HG02885 (cell line): ENCODE results near the gene C1QL1.
"Not testable (repeated sequence)": the region's sequence is repeated elsewhere in the genome, so short reads cannot be mapped to it uniquely, and the experiment has no call there.

Source experiments
- ATAC-seq: cut with Tn5 transposase; IDR thresholded peaks from one replicate; pipeline ENCODE4 v1.9.1; 2021; ENCODE audit warnings: mild to moderate bottlenecking; ENCODE audit not compliant: unreplicated experiment, poor library complexity

Gene C1QL1

DNA sequence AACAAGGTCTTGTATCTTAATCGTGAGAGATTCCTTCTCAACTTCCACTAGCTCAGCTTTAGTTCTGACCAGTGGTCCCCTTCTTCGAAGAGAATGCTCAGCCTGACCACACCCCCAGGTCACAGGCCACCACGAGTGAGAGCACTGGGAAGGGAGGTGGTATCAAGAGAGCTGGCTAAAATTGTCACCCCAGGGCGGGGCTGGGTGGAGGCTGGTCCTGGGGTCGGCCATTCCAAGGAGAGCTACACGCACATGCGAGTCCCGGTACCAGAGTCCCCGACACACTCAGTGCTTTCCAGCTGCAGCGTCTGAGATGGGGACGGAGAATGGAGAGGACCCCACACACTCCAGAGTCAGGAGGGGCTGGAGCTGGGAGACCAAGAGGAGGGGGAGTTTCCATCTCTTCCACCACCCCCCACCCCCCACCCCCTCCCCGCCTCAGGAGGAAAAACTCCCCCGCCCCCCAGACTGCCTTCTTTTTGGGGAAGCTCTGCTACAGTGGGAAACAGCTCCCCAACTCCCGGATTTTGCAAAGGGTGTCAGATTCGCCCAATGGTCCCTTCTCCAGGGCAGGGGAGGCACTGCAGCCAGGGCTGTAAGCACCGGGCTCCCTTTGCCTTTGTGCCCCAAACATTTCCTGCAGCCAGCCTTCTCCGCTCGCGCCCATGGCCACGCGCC lies 1.6 kb downstream of the C1QL1 start:
- ATAC-seq, result no peak

DNA sequence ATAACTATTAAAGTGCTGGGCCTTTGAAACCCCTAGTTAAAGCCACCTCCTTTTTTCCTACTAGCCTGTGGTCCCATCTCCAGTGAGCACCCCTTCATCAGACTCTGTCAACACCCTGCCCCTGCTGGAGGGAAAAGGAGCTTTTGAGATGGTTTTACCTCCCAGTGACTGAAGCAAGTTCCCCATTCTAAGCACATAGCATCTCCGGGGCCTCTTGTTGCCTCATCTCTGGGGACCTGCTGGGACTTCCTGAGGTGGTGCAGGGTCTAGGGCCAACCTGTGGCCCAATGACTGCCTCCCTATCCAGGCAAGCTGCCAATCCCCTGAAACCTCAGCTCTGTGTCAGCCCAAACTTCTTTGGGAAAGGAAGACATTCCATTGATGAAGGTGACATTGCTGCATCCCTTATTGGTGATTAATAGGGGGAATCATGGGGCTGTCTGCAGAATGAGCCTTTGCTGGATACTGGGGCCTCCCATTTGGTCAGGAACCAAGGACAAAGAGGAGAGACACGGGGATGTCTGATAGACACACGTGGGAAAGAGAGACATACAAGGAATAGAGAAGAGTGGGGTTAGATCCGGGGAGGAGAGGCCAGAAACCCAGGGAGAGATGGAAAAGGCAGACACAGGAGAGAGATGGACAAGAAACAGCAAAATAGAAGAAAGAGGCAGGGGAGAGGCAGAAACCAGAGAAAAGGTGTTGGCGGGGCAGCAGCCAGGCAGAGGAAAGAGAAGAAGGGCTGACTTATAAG lies 2.4 kb downstream of the C1QL1 start:
- ATAC-seq, result no peak

- no peak for ATAC-seq
Observed at GRCh38 chr17:44961921-44962350, 6.2 kb downstream of the C1QL1 start.

DNA sequence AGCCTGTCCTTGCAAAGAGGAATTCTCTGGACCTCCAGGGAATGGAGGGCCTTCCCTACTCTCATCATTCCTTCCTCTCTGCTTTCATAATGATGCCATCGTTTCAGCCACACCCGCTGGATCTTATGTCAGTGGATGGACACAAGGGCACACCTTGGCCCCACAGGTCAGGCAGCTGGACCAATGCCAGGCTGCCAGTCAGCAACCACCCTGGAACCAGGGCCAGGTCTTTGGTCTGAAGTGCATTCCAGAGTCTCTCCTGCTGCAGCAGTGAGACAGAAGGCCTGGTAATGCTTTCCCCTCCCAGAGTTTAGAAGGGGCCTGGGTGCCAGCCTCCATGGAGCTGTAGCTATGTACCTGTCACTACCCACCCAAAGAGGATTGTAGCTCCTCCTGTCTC lies 7.4 kb downstream of the C1QL1 start:
- no peak for ATAC-seq

- ATAC-seq, result no peak
Observed at GRCh38 chr17:44959821-44960531, 8.1 kb downstream of the C1QL1 start.

DNA sequence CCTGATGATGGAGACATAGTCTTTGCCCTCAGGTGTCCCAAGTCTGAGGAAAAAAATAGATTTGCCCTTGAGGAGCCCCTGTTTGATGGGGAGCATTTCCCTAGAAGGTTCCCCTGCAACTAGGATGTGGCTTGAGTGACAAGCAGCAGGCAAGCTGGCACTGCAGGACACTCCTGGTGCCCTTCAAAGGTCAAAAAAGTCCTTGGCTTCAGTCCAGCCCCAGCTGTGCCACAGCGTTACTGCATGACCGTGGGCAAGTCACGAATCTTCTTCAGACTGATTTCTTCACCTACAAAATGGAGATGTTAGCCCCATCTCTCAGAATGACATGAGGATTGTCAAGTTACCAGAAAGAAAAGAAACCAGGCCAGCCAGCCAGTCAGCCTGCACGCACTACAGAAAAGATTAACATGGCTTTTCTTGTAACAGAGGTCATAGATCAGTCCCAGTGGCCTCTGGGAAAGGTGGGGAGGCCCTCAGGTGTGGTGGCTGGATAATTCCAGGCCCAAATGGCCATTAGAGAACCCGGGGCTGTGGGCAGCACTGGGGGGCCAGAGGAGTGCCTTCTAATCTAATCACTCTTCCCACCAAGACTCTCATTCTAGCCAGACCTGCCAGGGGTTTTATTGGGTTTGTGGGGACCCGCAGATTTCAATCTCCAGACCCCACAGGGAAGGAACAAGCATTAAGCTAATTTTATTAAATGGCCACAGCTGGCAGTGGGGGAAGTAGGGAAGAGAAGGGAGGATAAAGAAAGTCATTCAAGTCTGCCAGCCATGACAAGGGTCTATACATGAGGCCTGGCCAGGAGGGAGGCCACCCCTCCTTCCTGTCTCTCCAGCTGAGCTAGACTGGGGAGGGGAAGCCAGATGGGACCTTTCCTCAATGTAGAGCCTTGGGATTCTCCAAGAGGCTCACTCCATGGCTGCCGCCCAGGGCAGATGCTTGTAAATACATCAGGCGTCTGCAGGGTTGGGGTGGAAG lies 10.8 kb downstream of the C1QL1 start:
- no peak for ATAC-seq

DNA sequence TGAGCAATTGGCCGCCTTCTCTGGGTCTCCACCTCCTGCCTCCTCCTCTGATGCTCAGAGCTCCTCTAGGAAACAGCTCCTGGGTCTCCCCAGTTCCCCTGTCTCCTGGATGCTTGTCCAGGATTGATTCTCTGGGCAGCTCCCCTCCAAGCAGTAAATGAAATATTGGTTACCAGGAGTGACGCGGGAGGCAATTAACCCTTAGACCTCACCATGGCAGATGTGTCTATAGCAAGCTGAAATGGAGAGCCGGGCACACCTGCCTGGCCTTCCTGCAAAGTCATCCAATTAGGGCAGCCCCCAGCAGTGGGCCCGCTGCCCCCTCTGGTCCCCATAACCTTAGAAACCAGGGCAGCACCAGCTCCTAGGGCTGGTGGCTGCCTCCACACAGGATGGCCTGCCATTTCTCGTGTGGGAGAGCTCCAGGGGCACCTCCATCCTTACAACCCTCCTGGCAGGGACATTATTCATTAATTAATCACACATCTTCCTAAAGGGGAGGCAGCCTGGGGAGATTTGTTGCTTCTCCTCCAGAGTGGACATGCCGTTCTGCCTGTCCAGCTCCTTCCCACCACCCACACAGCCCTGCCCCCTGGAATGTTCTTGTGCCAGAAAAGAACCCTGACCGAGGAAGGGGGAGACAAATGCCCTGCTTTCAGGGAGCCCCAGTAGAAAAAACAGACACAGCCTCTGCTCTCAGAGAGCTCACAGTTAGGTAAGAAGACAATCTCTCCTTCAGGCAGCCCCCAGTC lies 12.3 kb downstream of the C1QL1 start:
- no peak for ATAC-seq

GRCh38 chr17:44952946-44953475 lies 15.1 kb downstream of the C1QL1 start:
- ATAC-seq, result no peak

DNA sequence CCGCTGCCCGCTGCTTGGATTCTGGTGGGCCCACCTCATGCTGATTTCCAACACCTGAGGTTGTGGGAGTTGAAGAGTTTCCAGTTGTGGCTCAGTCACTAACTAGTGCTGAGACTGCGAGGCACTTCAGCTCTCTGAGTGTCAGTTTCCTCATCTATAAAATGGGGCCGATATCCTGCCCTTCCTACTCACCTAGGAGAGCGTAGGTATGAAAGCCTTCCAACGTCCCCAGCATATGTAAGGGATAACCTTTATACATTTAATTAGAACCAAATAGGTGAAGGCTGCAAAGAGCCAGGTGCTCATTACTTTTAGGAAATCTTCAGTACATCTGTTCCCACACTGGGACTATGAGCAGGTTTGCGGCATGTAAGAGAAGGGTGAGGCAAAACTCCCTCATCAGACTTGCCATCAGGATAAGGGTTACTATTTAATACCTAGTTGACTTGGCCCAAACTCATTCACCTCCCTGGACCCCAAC lies 19.7 kb downstream of the C1QL1 start:
- ATAC-seq, result no peak

GRCh38 chr17:44947461-44948314 lies 20.4 kb downstream of the C1QL1 start, which contains the start of gene KIF18B:
TSS of gene KIF18B (minus strand) at chr17:44947773. CDS start at chr17:44936344, 11,429 bp downstream.
- peak; percentile 89 for ATAC-seq

DNA sequence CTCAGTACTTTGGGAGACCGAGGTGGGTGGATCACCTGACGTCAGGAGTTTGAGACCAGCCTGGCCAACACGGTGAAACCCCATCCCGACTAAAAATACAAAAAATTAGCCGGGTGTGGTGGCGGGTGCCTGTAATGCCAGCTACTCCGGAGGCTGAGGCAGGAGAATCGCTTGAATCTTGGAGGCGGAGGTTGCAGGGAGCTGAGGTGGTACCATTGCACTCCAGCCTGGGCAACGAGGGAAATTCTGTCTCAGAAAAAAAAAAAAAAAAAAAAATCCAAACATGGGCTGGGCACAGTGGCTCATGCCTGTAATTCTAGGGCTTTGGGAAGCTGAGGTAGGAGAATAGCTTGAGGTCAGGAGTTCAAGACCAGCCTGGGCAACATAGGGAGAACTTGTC lies 22.5 kb downstream of the C1QL1 start:
- ATAC-seq, result not testable (repeated sequence)

GRCh38 chr17:44942456-44942855 lies 25.6 kb downstream of the C1QL1 start:
- ATAC-seq, result no peak

GRCh38 chr17:44941712-44942331 lies 26.3 kb downstream of the C1QL1 start:
- no peak for ATAC-seq

DNA sequence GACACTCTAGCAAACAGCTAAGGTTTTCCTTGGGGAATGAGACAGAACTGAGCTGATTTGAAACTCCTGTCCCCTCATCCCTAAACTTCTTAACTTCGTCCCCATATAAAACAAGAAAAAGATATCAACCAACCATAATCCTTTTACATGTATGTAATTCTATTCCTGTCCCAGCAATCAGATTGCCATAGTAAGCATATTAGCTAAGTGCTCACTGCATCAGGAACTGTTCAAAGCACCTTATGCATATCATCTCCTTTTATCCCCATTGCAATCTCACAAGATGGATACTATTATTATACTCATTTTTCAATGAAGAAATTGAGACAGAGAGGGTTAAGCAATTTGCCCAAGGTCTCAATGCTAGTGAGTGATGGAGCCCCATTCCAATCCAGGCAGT lies 27.3 kb downstream of the C1QL1 start:
- ATAC-seq, result no peak

GRCh38 chr17:44940317-44940716 lies 27.8 kb downstream of the C1QL1 start:
- ATAC-seq, result no peak

DNA sequence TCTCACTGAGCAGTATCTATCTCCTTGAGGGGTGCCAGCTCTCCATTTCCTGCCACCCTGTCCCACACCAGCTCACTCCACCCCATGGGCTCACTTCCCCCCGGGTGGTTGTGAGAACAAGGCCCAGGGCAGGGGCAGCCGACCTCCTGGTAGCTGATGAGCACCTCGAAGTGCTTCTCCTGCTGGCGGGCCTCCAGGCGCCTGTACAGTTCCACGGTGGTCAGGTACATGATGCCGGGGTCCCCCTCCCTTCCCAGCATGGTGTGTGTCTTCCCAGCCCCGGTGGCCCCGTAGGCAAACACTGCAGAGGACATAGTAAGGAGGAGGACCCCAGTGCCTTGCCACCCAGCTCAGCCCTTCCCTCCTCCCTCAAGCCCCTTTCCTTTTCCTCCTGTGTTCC lies 33.0 kb downstream of the C1QL1 start:
- ATAC-seq, result no peak

GRCh38 chr17:44934745-44935105 lies 33.4 kb downstream of the C1QL1 start:
- ATAC-seq, result no peak
